ENCODE measurements around the gene TUT4. TPM values are rescaled to one million over a fixed set of nuclear protein-coding genes. Genes with fewer than 3 reads are reported as not detected.

The TUT4 gene
- total RNA-seq, 1 donor from 2014 or later: 61.2 TPM

- Mint-ChIP-seq H3K36me3 (ENCODE audit: low read depth) (peaks cover 33% of the 10 kb centered on the region), H3K4me3 (no peak overlapping the region), H3K9me3 (no peaks in the 10 kb centered on the region), H3K27ac (no peak overlapping the region), H3K27me3 (no peaks in the 10 kb centered on the region), H3K4me1 (peaks cover 9% of the 10 kb centered on the region)
- DNase-seq: no peak
- intact Hi-C loops (cut with micrococcal nuclease): no loop called here
Observed at GRCh38 chr1:52502789-52503188, 50.1 kb downstream of the TUT4 start.

DNA sequence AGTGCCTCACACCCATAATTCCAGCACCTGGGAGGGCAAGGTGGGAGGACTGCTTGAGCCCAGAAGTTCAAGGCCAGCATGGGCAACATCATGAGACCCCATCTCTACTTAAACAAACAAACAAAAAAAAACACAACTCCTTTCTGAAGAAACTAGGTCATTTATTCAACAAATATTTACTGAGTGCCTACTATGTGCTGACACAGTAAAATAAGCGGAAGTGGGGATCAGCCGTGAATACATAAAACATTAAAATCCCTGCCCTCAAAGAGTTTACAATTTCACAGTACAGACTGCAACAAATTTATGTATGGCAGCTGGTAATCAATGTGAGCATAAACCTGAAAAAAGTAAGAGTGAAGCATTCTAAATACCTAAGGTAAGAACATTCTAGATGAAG lies 65.3 kb downstream of the TUT4 start:
- Mint-ChIP-seq H3K36me3 (ENCODE audit: low read depth) (peaks cover 23% of the 10 kb centered on the region), H3K27me3 (no peaks in the 10 kb centered on the region), H3K4me1 (no peaks in the 10 kb centered on the region), H3K27ac (no peak overlapping the region), H3K4me3 (no peak overlapping the region), H3K9me3 (no peaks in the 10 kb centered on the region)
- intact Hi-C loops (cut with micrococcal nuclease): no loop called here
- DNase-seq: no peak

DNA sequence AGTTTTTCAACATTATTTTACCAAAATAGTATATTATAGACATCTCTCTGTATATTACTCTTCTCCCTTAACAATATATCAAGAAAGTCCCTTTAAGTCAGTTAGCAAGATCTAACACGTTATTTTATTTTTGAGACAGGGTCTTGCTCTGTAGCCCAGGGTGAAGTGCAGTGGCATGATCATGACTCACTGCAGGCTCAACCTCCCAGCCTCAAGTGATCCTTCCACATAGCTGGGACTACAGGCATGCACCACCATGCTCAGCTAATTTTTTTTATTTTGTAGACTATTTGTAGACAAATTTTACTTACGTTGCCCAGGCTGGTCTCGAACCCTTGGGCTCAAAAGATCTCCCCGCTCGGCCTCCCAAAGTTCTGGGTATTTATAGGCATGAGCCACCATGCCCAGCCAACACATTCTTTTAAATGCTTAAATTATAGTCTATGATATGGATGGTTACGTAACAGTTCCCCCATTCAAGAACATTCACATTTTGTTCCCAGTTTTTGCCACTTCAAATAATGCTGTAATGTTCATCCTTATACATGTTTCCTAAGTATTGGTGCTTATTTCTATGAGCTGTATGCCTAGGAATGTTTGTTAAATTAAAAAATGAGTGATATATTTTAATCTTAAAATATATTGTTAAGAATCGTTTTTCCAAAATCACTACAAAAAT lies 70.4 kb downstream of the TUT4 start:
- no peak for DNase-seq
- H3K4me1 Mint-ChIP-seq: no peaks in the 10 kb centered on the region
- intact Hi-C loops (cut with micrococcal nuclease): no loop called here

DNA sequence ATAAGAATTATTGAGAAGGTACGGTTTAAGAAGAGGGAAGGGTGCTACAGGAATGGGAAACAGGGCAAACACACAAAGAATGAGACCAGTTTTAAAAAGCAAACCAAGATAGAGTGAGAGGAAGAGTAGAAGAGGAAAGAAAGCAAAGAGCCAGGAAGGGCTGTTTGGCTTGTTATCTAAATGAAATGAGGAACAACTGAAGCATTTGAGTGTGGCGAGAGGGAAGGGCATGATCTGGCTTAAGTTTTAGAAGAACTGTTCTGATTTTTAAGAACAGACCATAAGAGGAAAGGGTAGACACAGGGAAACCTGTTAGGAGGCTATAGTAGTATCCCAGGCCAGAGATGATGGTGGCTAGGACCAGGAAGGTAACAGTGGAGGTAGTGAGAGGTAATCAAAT lies 73.8 kb downstream of the TUT4 start:
- no peak overlapping the region for H3K4me3 Mint-ChIP-seq
- H3K27me3 Mint-ChIP-seq: no peaks in the 10 kb centered on the region
- intact Hi-C loops (cut with micrococcal nuclease): no loop called here

More for the DNA sequence above, 70.4 kb downstream of the TUT4 start:
- Mint-ChIP-seq H3K27me3 (no peaks in the 10 kb centered on the region), H3K4me3 (no peak overlapping the region), H3K9me3 (no peaks in the 10 kb centered on the region), H3K36me3 (ENCODE audit: low read depth) (peaks cover 17% of the 10 kb centered on the region), H3K27ac (no peak overlapping the region)

GRCh38 chr1:52477876-52478275 lies 75.0 kb downstream of the TUT4 start:
- no peak for DNase-seq
- Mint-ChIP-seq H3K4me3 (no peak overlapping the region), H3K27me3 (no peaks in the 10 kb centered on the region), H3K36me3 (ENCODE audit: low read depth) (peaks cover 29% of the 10 kb centered on the region), H3K4me1 (no peaks in the 10 kb centered on the region), H3K27ac (no peak overlapping the region), H3K9me3 (no peaks in the 10 kb centered on the region)
- intact Hi-C loops (cut with micrococcal nuclease): no loop called here

More for the DNA sequence above, 73.8 kb downstream of the TUT4 start:
- H3K27ac Mint-ChIP-seq: no peak overlapping the region
- no peak for DNase-seq
- H3K9me3 Mint-ChIP-seq: no peaks in the 10 kb centered on the region
- peaks cover 26% of the 10 kb centered on the region for H3K36me3 Mint-ChIP-seq (ENCODE audit: low read depth)
- H3K4me1 Mint-ChIP-seq: no peaks in the 10 kb centered on the region

GRCh38 chr1:52476943-52477342 lies 75.9 kb downstream of the TUT4 start:
- no peaks in the 10 kb centered on the region for H3K27me3 Mint-ChIP-seq
- H3K9me3 Mint-ChIP-seq: no peaks in the 10 kb centered on the region
- H3K4me3 Mint-ChIP-seq: no peak overlapping the region
- DNase-seq: no peak
- no peak overlapping the region for H3K27ac Mint-ChIP-seq
- H3K4me1 Mint-ChIP-seq: no peaks in the 10 kb centered on the region
- intact Hi-C loops (cut with micrococcal nuclease): no loop called here
- peaks cover 25% of the 10 kb centered on the region for H3K36me3 Mint-ChIP-seq (ENCODE audit: low read depth)

- Mint-ChIP-seq H3K9me3 (no peaks in the 10 kb centered on the region), H3K27me3 (no peaks in the 10 kb centered on the region), H3K4me3 (no peak overlapping the region), H3K4me1 (no peaks in the 10 kb centered on the region), H3K27ac (no peak overlapping the region), H3K36me3 (ENCODE audit: low read depth) (peaks cover 27% of the 10 kb centered on the region)
- intact Hi-C loops (cut with micrococcal nuclease): no loop called here
- no peak for DNase-seq
Observed at GRCh38 chr1:52474807-52475206, 78.1 kb downstream of the TUT4 start.

DNA sequence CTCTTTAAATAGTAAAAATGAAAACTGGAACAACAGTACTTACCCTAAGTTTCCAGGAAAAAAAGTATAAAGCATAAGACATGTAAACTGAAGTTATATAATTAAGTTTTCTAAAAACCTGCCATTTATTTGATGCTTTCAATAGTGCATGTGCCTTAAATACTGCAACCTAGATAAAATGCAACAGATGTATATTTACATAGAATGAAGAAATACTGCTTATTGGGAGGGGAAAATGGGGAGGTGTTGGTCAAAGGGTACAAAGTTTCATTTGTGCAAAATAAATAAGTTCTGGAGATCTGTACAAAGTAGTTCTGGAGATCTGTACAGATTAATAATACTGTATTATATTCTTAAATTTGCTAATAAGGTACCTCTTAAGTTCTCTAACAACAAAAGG lies 79.9 kb downstream of the TUT4 start:
- Mint-ChIP-seq H3K27me3 (no peaks in the 10 kb centered on the region), H3K4me3 (no peak overlapping the region), H3K9me3 (no peaks in the 10 kb centered on the region), H3K36me3 (ENCODE audit: low read depth) (peaks cover 28% of the 10 kb centered on the region), H3K4me1 (no peaks in the 10 kb centered on the region), H3K27ac (no peak overlapping the region)
- intact Hi-C loops (cut with micrococcal nuclease): no loop called here
- DNase-seq: no peak

- DNase-seq: no peak
- Mint-ChIP-seq H3K27ac (no peak overlapping the region), H3K4me1 (no peaks in the 10 kb centered on the region), H3K9me3 (no peaks in the 10 kb centered on the region), H3K36me3 (ENCODE audit: low read depth) (peaks cover 24% of the 10 kb centered on the region), H3K4me3 (no peak overlapping the region), H3K27me3 (no peaks in the 10 kb centered on the region)
- intact Hi-C loops (cut with micrococcal nuclease): no loop called here
Observed at GRCh38 chr1:52472384-52472783, 80.5 kb downstream of the TUT4 start.

- no peak overlapping the region for H3K4me3 Mint-ChIP-seq
- intact Hi-C loops (cut with micrococcal nuclease): no loop called here
- peaks cover 17% of the 10 kb centered on the region for H3K36me3 Mint-ChIP-seq (ENCODE audit: low read depth)
- no peak overlapping the region for H3K27ac Mint-ChIP-seq
- no peaks in the 10 kb centered on the region for H3K9me3 Mint-ChIP-seq
- no peaks in the 10 kb centered on the region for H3K27me3 Mint-ChIP-seq
- H3K4me1 Mint-ChIP-seq: no peaks in the 10 kb centered on the region
- DNase-seq: no peak
Observed at GRCh38 chr1:52469108-52469507, 83.8 kb downstream of the TUT4 start.

DNA sequence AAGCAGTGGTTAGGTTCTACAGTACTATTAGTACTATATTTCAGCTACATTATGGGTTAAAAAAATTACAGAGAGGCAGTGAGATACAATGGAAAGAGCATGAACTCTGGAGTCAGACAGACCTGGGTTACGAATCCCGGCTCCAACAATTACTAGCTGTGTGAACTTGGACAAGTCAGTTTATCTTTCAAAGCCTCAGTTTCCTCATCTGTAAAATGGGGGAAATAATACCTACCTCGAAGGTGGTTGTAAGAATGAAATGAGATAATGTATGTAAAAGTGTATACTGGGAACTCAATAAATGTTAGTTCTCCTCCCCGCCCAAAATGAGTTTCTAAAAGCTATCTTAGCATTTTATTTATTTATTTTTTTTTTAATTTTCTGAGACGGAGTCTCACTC lies 89.0 kb downstream of the TUT4 start:
- Mint-ChIP-seq H3K27ac (no peak overlapping the region), H3K4me3 (no peak overlapping the region), H3K4me1 (no peaks in the 10 kb centered on the region), H3K27me3 (no peaks in the 10 kb centered on the region), H3K9me3 (no peaks in the 10 kb centered on the region), H3K36me3 (ENCODE audit: low read depth) (peaks cover 10% of the 10 kb centered on the region)
- intact Hi-C loops (cut with micrococcal nuclease): no loop called here
- DNase-seq: no peak

GRCh38 chr1:52461821-52462220 lies 91.1 kb downstream of the TUT4 start:
- DNase-seq: no peak
- no peaks in the 10 kb centered on the region for H3K9me3 Mint-ChIP-seq
- no peaks in the 10 kb centered on the region for H3K27me3 Mint-ChIP-seq
- peaks cover 16% of the 10 kb centered on the region for H3K36me3 Mint-ChIP-seq (ENCODE audit: low read depth)
- H3K4me3 Mint-ChIP-seq: no peak overlapping the region
- intact Hi-C loops (cut with micrococcal nuclease): no loop called here
- no peaks in the 10 kb centered on the region for H3K4me1 Mint-ChIP-seq
- H3K27ac Mint-ChIP-seq: no peak overlapping the region

- Mint-ChIP-seq H3K9me3 (no peaks in the 10 kb centered on the region), H3K4me1 (no peaks in the 10 kb centered on the region), H3K4me3 (no peak overlapping the region), H3K36me3 (ENCODE audit: low read depth) (peaks cover 20% of the 10 kb centered on the region), H3K27me3 (no peaks in the 10 kb centered on the region), H3K27ac (no peak overlapping the region)
- intact Hi-C loops (cut with micrococcal nuclease): no loop called here
- DNase-seq: no peak
Observed at GRCh38 chr1:52460694-52461093, 92.2 kb downstream of the TUT4 start.

- Mint-ChIP-seq H3K27ac (no peak overlapping the region), H3K27me3 (no peaks in the 10 kb centered on the region), H3K9me3 (no peaks in the 10 kb centered on the region), H3K36me3 (ENCODE audit: low read depth) (peaks cover 37% of the 10 kb centered on the region), H3K4me1 (no peaks in the 10 kb centered on the region), H3K4me3 (no peak overlapping the region)
- no peak for DNase-seq
- intact Hi-C loops (cut with micrococcal nuclease): no loop called here
Observed at GRCh38 chr1:52455686-52456085, 97.2 kb downstream of the TUT4 start.

- Mint-ChIP-seq H3K4me3 (no peak overlapping the region), H3K27me3 (no peaks in the 10 kb centered on the region), H3K36me3 (ENCODE audit: low read depth) (peaks cover 37% of the 10 kb centered on the region), H3K4me1 (no peaks in the 10 kb centered on the region), H3K9me3 (no peaks in the 10 kb centered on the region), H3K27ac (no peak overlapping the region)
- no peak for DNase-seq
- intact Hi-C loops (cut with micrococcal nuclease): no loop called here
Observed at GRCh38 chr1:52454779-52455178, 98.1 kb downstream of the TUT4 start.

Measured in activated CD4-positive, alpha-beta T cell treated with anti-CD3 and anti-CD28 coated beads, Interleukin-2, amount 10 ng/mL, durations not matched to agents 24 days and 14 days (primary cell).